H9 (cell line): ENCODE data around the gene WNT6. TPM values are rescaled to one million over a fixed set of nuclear protein-coding genes. Genes with fewer than 3 reads are reported as not detected.

Source experiments
- DNase-seq: peaks from one replicate; pipeline ENCODE4 v3.0.0-alpha.2; 2017
- H2AFZ ChIP-seq: one replicate; pipeline ENCODE4 v1.6.1; 2013; ENCODE audit warnings: mild to moderate bottlenecking, low read length, control low read depth, moderate library complexity
- H2AK5ac ChIP-seq: 2 replicates; pipeline ENCODE4 v1.6.1; 2013; ENCODE audit warnings: low read length, control low read depth, mixed read lengths; ENCODE audit not compliant: insufficient read length
- H2BK120ac ChIP-seq: one replicate; pipeline ENCODE4 v1.6.1; 2013; ENCODE audit warnings: low read depth, mild to moderate bottlenecking, low read length, control low read depth, inconsistent platforms; ENCODE audit not compliant: poor library complexity, severe bottlenecking
- H2BK12ac ChIP-seq: 2 replicates; pipeline ENCODE4 v1.6.1; 2013; ENCODE audit warnings: low read length, control low read depth, mixed read lengths, low read depth; ENCODE audit not compliant: insufficient read length
- H2BK15ac ChIP-seq: 2 replicates; pipeline ENCODE4 v1.6.1; 2013; ENCODE audit warnings: low read depth, low read length, control low read depth
- H2BK20ac ChIP-seq: one replicate; pipeline ENCODE4 v1.6.1; 2013; ENCODE audit warnings: low read depth, mild to moderate bottlenecking, low read length, control low read depth, inconsistent platforms; ENCODE audit not compliant: poor library complexity, severe bottlenecking
- H2BK5ac ChIP-seq: 2 replicates; pipeline ENCODE4 v1.6.1; 2013; ENCODE audit warnings: low read length, control low read depth, mixed read lengths; ENCODE audit not compliant: insufficient read length
- H3K14ac ChIP-seq: 2 replicates; pipeline ENCODE4 v1.6.1; 2013; ENCODE audit warnings: low read length, control low read depth; ENCODE audit not compliant: insufficient read depth
- H3K18ac ChIP-seq: 2 replicates; pipeline ENCODE4 v1.6.1; 2013; ENCODE audit warnings: low read depth, mild to moderate bottlenecking, mixed read lengths, low read length, control low read depth; ENCODE audit not compliant: insufficient read length
- H3K23ac ChIP-seq: 2 replicates; pipeline ENCODE4 v1.6.1; 2013; ENCODE audit warnings: low read length, control low read depth, mixed read lengths, low read depth; ENCODE audit not compliant: insufficient read length
- H3K23me2 ChIP-seq: 2 replicates; pipeline ENCODE4 v1.6.1; 2013; ENCODE audit warnings: low read depth, mild to moderate bottlenecking, mixed read lengths, low read length, control low read depth; ENCODE audit not compliant: insufficient read length, poor library complexity, severe bottlenecking
- H3K27ac ChIP-seq: 2 replicates; pipeline ENCODE4 v1.5.1; 2013; ENCODE audit warnings: low read length, control low read depth, mixed read lengths, low read depth; ENCODE audit not compliant: insufficient read length
- H3K27me3 ChIP-seq: 2 replicates; pipeline ENCODE4 v1.6.1; 2013; ENCODE audit warnings: low read length, control low read depth, inconsistent platforms; ENCODE audit not compliant: insufficient read depth
- H3K4ac ChIP-seq: 2 replicates; pipeline ENCODE4 v1.6.1; 2013; ENCODE audit warnings: low read depth, mild to moderate bottlenecking, control low read depth, inconsistent platforms, low read length, moderate library complexity
- H3K4me1 ChIP-seq: 2 replicates; pipeline ENCODE4 v1.6.1; 2013; ENCODE audit warnings: low read length, control low read depth, inconsistent platforms; ENCODE audit not compliant: insufficient read depth
- H3K4me2 ChIP-seq: 2 replicates; pipeline ENCODE4 v1.6.1; 2013; ENCODE audit warnings: low read length, control low read depth, mixed read lengths; ENCODE audit not compliant: insufficient read length, insufficient read depth
- H3K56ac ChIP-seq: 2 replicates; pipeline ENCODE4 v1.6.1; 2013; ENCODE audit warnings: low read depth, mild to moderate bottlenecking, mixed read lengths, low read length, control low read depth; ENCODE audit not compliant: insufficient read length
- H3K79me1 ChIP-seq: 2 replicates; pipeline ENCODE4 v1.6.1; 2013; ENCODE audit warnings: low read depth, mild to moderate bottlenecking, moderate library complexity, low read length, control low read depth, inconsistent platforms; ENCODE audit not compliant: insufficient read depth, poor library complexity, severe bottlenecking
- H3K79me2 ChIP-seq: 2 replicates; pipeline ENCODE4 v1.6.1; 2013; ENCODE audit warnings: low read length, control low read depth, inconsistent platforms; ENCODE audit not compliant: insufficient read depth
- H3K9ac ChIP-seq: 2 replicates; pipeline ENCODE4 v1.6.1; 2013; ENCODE audit warnings: low read length, control low read depth, mixed read lengths; ENCODE audit not compliant: insufficient read length; ENCODE audit errors: extremely low read depth
- H3K9me3 ChIP-seq: one replicate; pipeline ENCODE4 v1.6.1; 2013; ENCODE audit warnings: low read depth, low read length, inconsistent platforms; ENCODE audit not compliant: control insufficient read depth
- H3T11ph ChIP-seq: one replicate; pipeline ENCODE4 v1.6.1; 2013; ENCODE audit warnings: mild to moderate bottlenecking, low read length, control low read depth, inconsistent platforms
- H4K20me1 ChIP-seq: one replicate; pipeline ENCODE4 v1.6.1; 2013; ENCODE audit not compliant: control insufficient read depth, insufficient read length, insufficient read depth
- H4K5ac ChIP-seq: 2 replicates; pipeline ENCODE4 v1.6.1; 2013; ENCODE audit warnings: low read depth, mild to moderate bottlenecking, mixed read lengths, low read length, control low read depth; ENCODE audit not compliant: insufficient read length
- H4K8ac ChIP-seq: replicated peaks from 2 replicates; pipeline ENCODE4 v1.6.1; 2013; ENCODE audit warnings: low read length, control low read depth, mixed read lengths, low read depth; ENCODE audit not compliant: insufficient read length
- H4K91ac ChIP-seq: 2 replicates; pipeline ENCODE4 v1.6.1; 2013; ENCODE audit warnings: low read depth, mild to moderate bottlenecking, moderate library complexity, mixed read lengths, low read length, control low read depth; ENCODE audit not compliant: insufficient read length
- H3K27ac Mint-ChIP-seq, 3 experiments: 2 replicates in 2 of 3; 3 replicates in 1 of 3; pipeline ENCODE4 v1.8.0; 2020 to 2021; ENCODE audit warnings: mixed read lengths in 3 of 3, mild to moderate bottlenecking in 1 of 3, moderate library complexity in 1 of 3
- H3K27me3 Mint-ChIP-seq: 2 replicates; pipeline ENCODE4 v1.8.0; 2021; ENCODE audit warnings: low read depth, mild to moderate bottlenecking, moderate library complexity, mixed read lengths
- H3K36me3 Mint-ChIP-seq, 3 experiments: 2 replicates in 2 of 3; 3 replicates in 1 of 3; pipeline ENCODE4 v1.8.0; 2020 to 2021; ENCODE audit warnings: low read depth in 3 of 3, mixed read lengths in 3 of 3; ENCODE audit not compliant: insufficient read depth in 1 of 3
- H3K4me1 Mint-ChIP-seq, 2 experiments: 2 replicates each; pipeline ENCODE4 v1.8.0; 2020; ENCODE audit warnings: mixed read lengths in 2 of 2
- H3K4me3 Mint-ChIP-seq, 2 experiments: 2 replicates in 1 of 2; 3 replicates in 1 of 2; pipeline ENCODE4 v1.8.0; 2020 to 2021; ENCODE audit warnings: mild to moderate bottlenecking in 2 of 2, mixed read lengths in 2 of 2, moderate library complexity in 1 of 2
- H3K9me3 Mint-ChIP-seq, 2 experiments: 2 replicates in 1 of 2; 3 replicates in 1 of 2; pipeline ENCODE4 v1.8.0; 2020; ENCODE audit warnings: mild to moderate bottlenecking in 2 of 2, mixed read lengths in 2 of 2, moderate library complexity in 1 of 2
- CTCF ChIP-seq: fragments of 200-600 bp; sonication (generic); conservative IDR thresholded peaks from 3 replicates; pipeline ENCODE4 v1.8.0; 2021; ENCODE audit warnings: antibody characterized with exemption, mild to moderate bottlenecking
- WGBS: extraction: QIAGEN DNeasy Blood & Tissue Kit; methylation state at CpG from one replicate; pipeline ENCODE4 v1.1.7; 2013; ENCODE audit warnings: missing lambda C conversion rate, low lambda C conversion rate, mixed read lengths; ENCODE audit not compliant: insufficient read length; ENCODE audit errors: extremely low coverage; 5-methylcytosine and 5-hydroxymethylcytosine counted together
- total RNA-seq: library from RNA; stranded (reverse); gene quantifications from 2 replicates; pipeline ENCODE4 v1.2.1, GENCODE V29; 2021

The WNT6 gene
- total RNA-seq, 1 experiment from 2014 or later = not detected

- Histone ChIP-seq H3T11ph (no peak overlapping the region), H4K5ac (no peak overlapping the region), H3K27ac (no peak overlapping the region), H3K4ac (no peak overlapping the region), H3K23ac (no peak overlapping the region), H2AK5ac (no peak overlapping the region), H2BK12ac (no peak overlapping the region), H3K9me3 (no peaks in the 10 kb centered on the region), H2BK120ac (no peak overlapping the region), H4K8ac (no peak overlapping the region), H3K79me1 (no peaks in the 10 kb centered on the region), H3K14ac (no peak overlapping the region), H2BK5ac (no peak overlapping the region), H3K9ac (no peak overlapping the region), H3K18ac (no peak overlapping the region), H4K20me1 (no peaks in the 10 kb centered on the region), H2AFZ (no peak overlapping the region), H4K91ac (no peak overlapping the region), H3K4me1 (no peaks in the 10 kb centered on the region), H2BK15ac (no peak overlapping the region), H2BK20ac (no peak overlapping the region), H3K79me2 (no peaks in the 10 kb centered on the region), H3K56ac (no peak overlapping the region), H3K4me2 (no peak overlapping the region), H3K23me2 (peaks cover 2% of the 10 kb centered on the region), H3K27me3 (peaks cover 78% of the 10 kb centered on the region)
- Mint-ChIP-seq H3K27ac (no peak overlapping the region), H3K9me3 (peaks cover 2 to 3% of the 10 kb centered on the region in 2 experiments; a peak in 4 of 5 replicates), H3K4me1 (peaks cover 9 to 18% of the 10 kb centered on the region in 2 experiments), H3K4me3 (no peak overlapping the region), H3K36me3 (no peaks in the 10 kb centered on the region; a peak in 1 of 7 replicates), H3K27me3 (peaks cover 95% of the 10 kb centered on the region)
- WGBS = no CpG with 5 or more reads among the region's 9 CpGs
- no peak for TF ChIP-seq CTCF
- no peak for DNase-seq
These were observed 9.5 kb downstream of the WNT6 start for GRCh38 chr2:218869064-218869463.
